ACC112 (cell line): ENCODE results near the gene SMIM10L2A.
"Not testable (repeated sequence)": the region's sequence is repeated elsewhere in the genome, so short reads cannot be mapped to it uniquely, and the experiment has no call there.

ENCODE experiments used
- H2AFZ ChIP-seq: fragments of 200-600 bp; sonication (generic); one replicate; pipeline ENCODE4 v1.6.0; 2017; ENCODE audit warnings: antibody characterized with exemption, low read length; ENCODE audit not compliant: unreplicated experiment
- H3K27ac ChIP-seq: fragments of 200-600 bp; sonication (generic); 2 replicates; pipeline ENCODE4 v1.5.1; 2014; ENCODE audit warnings: low read depth, mild to moderate bottlenecking, antibody characterized with exemption, low read length, moderate library complexity
- H3K27me3 ChIP-seq: fragments of 200-600 bp; sonication (generic); 2 replicates; pipeline ENCODE4 v1.6.1; 2014; ENCODE audit warnings: mild to moderate bottlenecking, antibody characterized with exemption, low read length, moderate library complexity, mixed read lengths; ENCODE audit not compliant: insufficient read depth
- H3K36me3 ChIP-seq: fragments of 200-600 bp; sonication (generic); 2 replicates; pipeline ENCODE4 v1.6.1; 2016; ENCODE audit warnings: mild to moderate bottlenecking, antibody characterized with exemption, low read length, moderate library complexity, mixed read lengths; ENCODE audit not compliant: insufficient read depth
- H3K4me1 ChIP-seq: fragments of 200-600 bp; sonication (generic); one replicate; pipeline ENCODE4 v1.6.1; 2016; ENCODE audit warnings: low read length, mixed read lengths; ENCODE audit not compliant: insufficient read depth, unreplicated experiment, control insufficient read depth
- H3K4me3 ChIP-seq: fragments of 200-600 bp; sonication (generic); 2 replicates; pipeline ENCODE4 v1.5.1; 2014; ENCODE audit warnings: mild to moderate bottlenecking, low read depth, low read length
- H3K79me2 ChIP-seq: fragments of 200-600 bp; sonication (generic); one replicate; pipeline ENCODE4 v1.6.0; 2016; ENCODE audit warnings: low read length; ENCODE audit not compliant: control insufficient read depth, unreplicated experiment, insufficient read depth

Gene SMIM10L2A

GRCh38 chrX:135396109-135396508 lies 25.6 kb upstream of the SMIM10L2A start:
- H3K27ac ChIP-seq: no peak overlapping the region
- no peaks in the 10 kb centered on the region for H3K27me3 ChIP-seq
- H3K4me3 ChIP-seq: no peak overlapping the region
- no peaks in the 10 kb centered on the region for H3K4me1 ChIP-seq
- no peak overlapping the region for H2AFZ ChIP-seq
- H3K79me2 ChIP-seq: no peaks in the 10 kb centered on the region
- no peaks in the 10 kb centered on the region for H3K36me3 ChIP-seq

- H3K27me3 ChIP-seq: no peaks in the 10 kb centered on the region
- no peaks in the 10 kb centered on the region for H3K79me2 ChIP-seq
- H3K4me1 ChIP-seq: no peaks in the 10 kb centered on the region
- no peak overlapping the region for H3K4me3 ChIP-seq
- H3K36me3 ChIP-seq: no peaks in the 10 kb centered on the region
- no peak overlapping the region for H2AFZ ChIP-seq
- H3K27ac ChIP-seq: no peak overlapping the region
These were observed 25.2 kb upstream of the SMIM10L2A start for GRCh38 chrX:135396566-135396965.

- Histone ChIP-seq H3K27ac (no peak overlapping the region), H3K79me2 (no peaks in the 10 kb centered on the region), H3K36me3 (no peaks in the 10 kb centered on the region), H3K27me3 (no peaks in the 10 kb centered on the region), H2AFZ (no peak overlapping the region), H3K4me1 (no peaks in the 10 kb centered on the region), H3K4me3 (no peak overlapping the region)
These were observed 24.1 kb upstream of the SMIM10L2A start for GRCh38 chrX:135397652-135398051.

- Histone ChIP-seq H3K4me1 (no peaks in the 10 kb centered on the region), H2AFZ (no peak overlapping the region), H3K27me3 (peaks cover 12% of the 10 kb centered on the region; the same call in 1 of the 2 replicates)
These were observed 18.4 kb upstream of the SMIM10L2A start for GRCh38 chrX:135403374-135403773.

GRCh38 chrX:135406428-135406827 lies 15.3 kb upstream of the SMIM10L2A start:
- not testable (repeated sequence) for H2AFZ ChIP-seq, H3K79me2 ChIP-seq, H3K36me3 ChIP-seq, H3K4me1 ChIP-seq, H3K4me3 ChIP-seq, H3K27ac ChIP-seq
- H3K27me3 ChIP-seq: peaks cover 12% of the 10 kb centered on the region; the same call in 1 of the 2 replicates

More at GRCh38 chrX:135403374-135403773, 18.4 kb upstream of the SMIM10L2A start:
- H3K79me2 ChIP-seq: no peaks in the 10 kb centered on the region
- no peak overlapping the region for H3K4me3 ChIP-seq
- H3K27ac ChIP-seq: no peak overlapping the region
- no peaks in the 10 kb centered on the region for H3K36me3 ChIP-seq

GRCh38 chrX:135408794-135409193 lies 12.9 kb upstream of the SMIM10L2A start:
- no peaks in the 10 kb centered on the region for H3K4me1 ChIP-seq
- H3K27ac ChIP-seq: no peak overlapping the region
- H3K4me3 ChIP-seq: no peak overlapping the region
- H3K79me2 ChIP-seq: no peaks in the 10 kb centered on the region
- H2AFZ ChIP-seq: no peak overlapping the region
- H3K27me3 ChIP-seq: peaks cover 12% of the 10 kb centered on the region; the same call in 1 of the 2 replicates
- H3K36me3 ChIP-seq: no peaks in the 10 kb centered on the region

- Histone ChIP-seq H3K27me3 (peaks cover 9% of the 10 kb centered on the region; the same call in 1 of the 2 replicates), H3K4me1 (no peaks in the 10 kb centered on the region), H2AFZ (no peak overlapping the region), H3K27ac (no peak overlapping the region), H3K36me3 (no peaks in the 10 kb centered on the region), H3K79me2 (no peaks in the 10 kb centered on the region), H3K4me3 (no peak overlapping the region)
These were observed 10.7 kb upstream of the SMIM10L2A start for GRCh38 chrX:135410861-135411627.

GRCh38 chrX:135411893-135412292 lies 9.9 kb upstream of the SMIM10L2A start:
- Histone ChIP-seq H3K4me3 (no peak overlapping the region), H3K27ac (no peak overlapping the region), H2AFZ (no peak overlapping the region), H3K79me2 (no peaks in the 10 kb centered on the region), H3K4me1 (no peaks in the 10 kb centered on the region), H3K36me3 (no peaks in the 10 kb centered on the region), H3K27me3 (peaks cover 9% of the 10 kb centered on the region; the same call in 1 of the 2 replicates)

GRCh38 chrX:135416546-135416945 lies 5.2 kb upstream of the SMIM10L2A start:
- Histone ChIP-seq H3K27ac (no peak overlapping the region), H2AFZ (no peak overlapping the region), H3K27me3 (peaks cover 9% of the 10 kb centered on the region), H3K4me3 (no peak overlapping the region), H3K36me3 (no peaks in the 10 kb centered on the region), H3K4me1 (no peaks in the 10 kb centered on the region), H3K79me2 (no peaks in the 10 kb centered on the region)

- Histone ChIP-seq H3K79me2 (no peaks in the 10 kb centered on the region), H3K27me3 (peaks cover 12% of the 10 kb centered on the region), H3K36me3 (no peaks in the 10 kb centered on the region), H2AFZ (no peak overlapping the region), H3K4me1 (no peaks in the 10 kb centered on the region), H3K4me3 (no peak overlapping the region), H3K27ac (no peak overlapping the region)
These were observed 913 bp upstream of the SMIM10L2A start for GRCh38 chrX:135420831-135421230.

- no peak overlapping the region for H2AFZ ChIP-seq
- H3K27ac ChIP-seq: no peak overlapping the region
- peak overlapping the region; percentile 54 for H3K4me3 ChIP-seq
- no peaks in the 10 kb centered on the region for H3K79me2 ChIP-seq
- H3K4me1 ChIP-seq: no peaks in the 10 kb centered on the region
- H3K27me3 ChIP-seq: peaks cover 12% of the 10 kb centered on the region
- H3K36me3 ChIP-seq: no peaks in the 10 kb centered on the region
These were observed 210 bp upstream of the SMIM10L2A start for GRCh38 chrX:135421537-135421931.
